ENCODE measurements around the gene PVALEF.

- TF ChIP-seq POLR2A (IDR thresholded peaks at IDR 0.05; ENCODE audit: low read length) (no peak), GATA1 (IDR thresholded peaks at IDR 0.05; ENCODE audit: low read depth, low read length) (no peak)
Observed at GRCh38 chr17:81160747-81161453, 4.4 kb upstream of the PVALEF start.
